ENCODE data around the gene HPN. TPM values are rescaled to one million over a fixed set of nuclear protein-coding genes. Genes with fewer than 3 reads are reported as not detected.

HPN gene
- total and polyA plus RNA-seq, 2 of the 13 experiments (the other 11 are each of a cell fraction or from before 2014, with no cell fraction given): 46.7 to 261 TPM

GRCh38 chr19:34994643-34995541, 46.6 kb upstream of the HPN start (continued):
- TF ChIP-seq, protein P1, sequence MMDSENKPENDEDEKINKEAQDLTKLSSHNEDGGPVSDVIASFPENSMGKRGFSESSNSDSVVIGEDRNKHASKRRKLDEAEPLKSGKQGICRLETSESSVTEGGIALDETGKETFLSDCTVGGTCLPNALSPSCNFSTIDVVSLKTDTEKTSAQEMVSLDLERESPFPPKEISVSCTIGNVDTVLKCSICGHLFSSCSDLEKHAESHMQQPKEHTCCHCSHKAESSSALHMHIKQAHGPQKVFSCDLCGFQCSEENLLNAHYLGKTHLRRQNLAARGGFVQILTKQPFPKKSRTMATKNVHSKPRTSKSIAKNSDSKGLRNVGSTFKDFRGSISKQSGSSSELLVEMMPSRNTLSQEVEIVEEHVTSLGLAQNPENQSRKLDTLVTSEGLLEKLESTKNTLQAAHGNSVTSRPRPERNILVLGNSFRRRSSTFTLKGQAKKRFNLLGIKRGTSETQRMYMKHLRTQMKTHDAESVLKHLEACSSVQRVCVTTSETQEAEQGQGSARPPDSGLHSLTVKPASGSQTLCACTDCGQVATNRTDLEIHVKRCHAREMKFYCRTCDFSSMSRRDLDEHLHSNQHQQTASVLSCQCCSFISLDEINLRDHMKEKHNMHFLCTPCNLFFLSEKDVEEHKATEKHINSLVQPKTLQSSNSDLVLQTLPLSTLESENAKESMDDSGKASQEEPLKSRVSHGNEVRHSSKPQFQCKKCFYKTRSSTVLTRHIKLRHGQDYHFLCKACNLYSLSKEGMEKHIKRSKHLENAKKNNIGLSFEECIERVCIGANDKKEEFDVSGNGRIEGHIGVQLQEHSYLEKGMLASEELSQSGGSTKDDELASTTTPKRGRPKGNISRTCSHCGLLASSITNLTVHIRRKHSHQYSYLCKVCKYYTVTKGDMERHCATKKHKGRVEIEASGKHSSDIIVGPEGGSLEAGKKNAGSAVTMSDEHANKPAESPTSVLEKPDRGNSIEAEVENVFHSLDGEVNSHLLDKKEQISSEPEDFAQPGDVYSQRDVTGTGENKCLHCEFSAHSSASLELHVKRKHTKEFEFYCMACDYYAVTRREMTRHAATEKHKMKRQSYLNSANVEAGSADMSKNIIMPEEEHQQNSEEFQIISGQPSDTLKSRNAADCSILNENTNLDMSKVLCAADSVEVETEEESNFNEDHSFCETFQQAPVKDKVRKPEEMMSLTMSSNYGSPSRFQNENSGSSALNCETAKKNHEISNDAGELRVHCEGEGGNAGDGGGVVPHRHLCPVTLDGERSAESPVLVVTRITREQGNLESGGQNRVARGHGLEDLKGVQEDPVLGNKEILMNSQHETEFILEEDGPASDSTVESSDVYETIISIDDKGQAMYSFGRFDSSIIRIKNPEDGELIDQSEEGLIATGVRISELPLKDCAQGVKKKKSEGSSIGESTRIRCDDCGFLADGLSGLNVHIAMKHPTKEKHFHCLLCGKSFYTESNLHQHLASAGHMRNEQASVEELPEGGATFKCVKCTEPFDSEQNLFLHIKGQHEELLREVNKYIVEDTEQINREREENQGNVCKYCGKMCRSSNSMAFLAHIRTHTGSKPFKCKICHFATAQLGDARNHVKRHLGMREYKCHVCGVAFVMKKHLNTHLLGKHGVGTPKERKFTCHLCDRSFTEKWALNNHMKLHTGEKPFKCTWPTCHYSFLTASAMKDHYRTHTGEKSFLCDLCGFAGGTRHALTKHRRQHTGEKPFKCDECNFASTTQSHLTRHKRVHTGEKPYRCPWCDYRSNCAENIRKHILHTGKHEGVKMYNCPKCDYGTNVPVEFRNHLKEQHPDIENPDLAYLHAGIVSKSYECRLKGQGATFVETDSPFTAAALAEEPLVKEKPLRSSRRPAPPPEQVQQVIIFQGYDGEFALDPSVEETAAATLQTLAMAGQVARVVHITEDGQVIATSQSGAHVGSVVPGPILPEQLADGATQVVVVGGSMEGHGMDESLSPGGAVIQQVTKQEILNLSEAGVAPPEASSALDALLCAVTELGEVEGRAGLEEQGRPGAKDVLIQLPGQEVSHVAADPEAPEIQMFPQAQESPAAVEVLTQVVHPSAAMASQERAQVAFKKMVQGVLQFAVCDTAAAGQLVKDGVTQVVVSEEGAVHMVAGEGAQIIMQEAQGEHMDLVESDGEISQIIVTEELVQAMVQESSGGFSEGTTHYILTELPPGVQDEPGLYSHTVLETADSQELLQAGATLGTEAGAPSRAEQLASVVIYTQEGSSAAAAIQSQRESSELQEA (CRISPR knock-in tag; IDR thresholded peaks at IDR 0.05; ENCODE audit: not compliant biosample characterization): no peak
- TF ChIP-seq ZNF841 (CRISPR knock-in tag; IDR thresholded peaks at IDR 0.05; ENCODE audit: borderline replicate concordance) (no peak), ZNF549 (CRISPR knock-in tag; IDR thresholded peaks at IDR 0.05) (no peak), HNF4A (CRISPR knock-in tag; IDR thresholded peaks at IDR 0.05) (peak; percentile 47; the same call in 1 of the 2 replicates), ONECUT2 (CRISPR knock-in tag; IDR thresholded peaks at IDR 0.05) (no peak), XBP1 (CRISPR knock-in tag; IDR thresholded peaks at IDR 0.05) (no peak), ELK4 (CRISPR knock-in tag; IDR thresholded peaks at IDR 0.05; ENCODE audit: borderline replicate concordance) (no peak), SOX13 (IDR thresholded peaks at IDR 0.05) (peak; percentile 2; the same call in 1 of the 2 replicates), SOX13 (CRISPR knock-in tag; conservative IDR thresholded peaks at IDR 0.05 in 1 of 2, IDR thresholded peaks at IDR 0.05 in 1 of 2) (peak in 1 of 2 experiments; percentile 82; a peak in 2 of 4 replicates), AGO1 (IDR thresholded peaks at IDR 0.05; ENCODE audit: low read depth, low read length, poor library complexity, severe bottlenecking) (no peak), ZNF235 (CRISPR knock-in tag; IDR thresholded peaks at IDR 0.05; ENCODE audit: borderline replicate concordance) (no peak), TP53 (CRISPR knock-in tag; conservative IDR thresholded peaks at IDR 0.05) (no peak; the same call in 1 of the 2 replicates), ZC3H13 (CRISPR knock-in tag; IDR thresholded peaks at IDR 0.05) (no peak), KDM5B (CRISPR knock-in tag; IDR thresholded peaks at IDR 0.05; ENCODE audit: borderline replicate concordance) (peak; percentile 66; the same call in 1 of the 2 replicates), SAFB2 (CRISPR knock-in tag; IDR thresholded peaks at IDR 0.05; ENCODE audit: borderline replicate concordance, low read depth) (no peak; the same call in 1 of the 2 replicates)
- TF ChIP-seq, protein P2, sequence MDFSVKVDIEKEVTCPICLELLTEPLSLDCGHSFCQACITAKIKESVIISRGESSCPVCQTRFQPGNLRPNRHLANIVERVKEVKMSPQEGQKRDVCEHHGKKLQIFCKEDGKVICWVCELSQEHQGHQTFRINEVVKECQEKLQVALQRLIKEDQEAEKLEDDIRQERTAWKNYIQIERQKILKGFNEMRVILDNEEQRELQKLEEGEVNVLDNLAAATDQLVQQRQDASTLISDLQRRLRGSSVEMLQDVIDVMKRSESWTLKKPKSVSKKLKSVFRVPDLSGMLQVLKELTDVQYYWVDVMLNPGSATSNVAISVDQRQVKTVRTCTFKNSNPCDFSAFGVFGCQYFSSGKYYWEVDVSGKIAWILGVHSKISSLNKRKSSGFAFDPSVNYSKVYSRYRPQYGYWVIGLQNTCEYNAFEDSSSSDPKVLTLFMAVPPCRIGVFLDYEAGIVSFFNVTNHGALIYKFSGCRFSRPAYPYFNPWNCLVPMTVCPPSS (IDR thresholded peaks at IDR 0.05): no peak
- TF ChIP-seq, protein P3, sequence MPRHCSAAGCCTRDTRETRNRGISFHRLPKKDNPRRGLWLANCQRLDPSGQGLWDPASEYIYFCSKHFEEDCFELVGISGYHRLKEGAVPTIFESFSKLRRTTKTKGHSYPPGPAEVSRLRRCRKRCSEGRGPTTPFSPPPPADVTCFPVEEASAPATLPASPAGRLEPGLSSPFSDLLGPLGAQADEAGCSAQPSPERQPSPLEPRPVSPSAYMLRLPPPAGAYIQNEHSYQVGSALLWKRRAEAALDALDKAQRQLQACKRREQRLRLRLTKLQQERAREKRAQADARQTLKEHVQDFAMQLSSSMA (CRISPR knock-in tag; IDR thresholded peaks at IDR 0.05): no peak
